Activated B cell treated with CpG ODN at 0.5 μM for 24 hours (primary cell): ENCODE measurements around the gene RYR1. TPM values are rescaled to one million over a fixed set of nuclear protein-coding genes. Genes with fewer than 3 reads are reported as not detected.
"Not testable (repeated sequence)": the region's sequence is repeated elsewhere in the genome, so short reads cannot be mapped to it uniquely, and the experiment has no call there.

Experiments
- ATAC-seq: fragments of 200-7000 bp; cut with Tn5 transposase; one replicate; pipeline ENCODE4 v1.10.0; 2021; ENCODE audit warnings: low read depth, mild to moderate bottlenecking, moderate library complexity
- CTCF ChIA-PET: fragments of 350-600 bp; sonication (Branson Sonifier 250); formaldehyde crosslinking; loops from one replicate; lab custom pipeline; 2021; ENCODE audit warnings: antibody characterized with exemption; lab: Charles Lee
- POLR2A ChIA-PET: fragments of 350-600 bp; sonication (Branson Sonifier 250); formaldehyde crosslinking; loops from one replicate; lab custom pipeline; 2021; ENCODE audit warnings: antibody characterized with exemption; lab: Charles Lee
- DNase-seq: peaks from one replicate; pipeline ENCODE4 v3.0.0; 2022
- H3K27ac Mint-ChIP-seq: one replicate; pipeline ENCODE4 v1.8.0; 2020; ENCODE audit warnings: mixed read lengths
- H3K27me3 Mint-ChIP-seq: one replicate; pipeline ENCODE4 v1.8.0; 2021; ENCODE audit warnings: mixed read lengths
- H3K36me3 Mint-ChIP-seq: one replicate; pipeline ENCODE4 v1.8.0; 2021; ENCODE audit warnings: low read depth, mixed read lengths
- H3K4me1 Mint-ChIP-seq: one replicate; pipeline ENCODE4 v1.8.0; 2021; ENCODE audit warnings: mixed read lengths
- H3K4me3 Mint-ChIP-seq: one replicate; pipeline ENCODE4 v1.8.0; 2020; ENCODE audit warnings: mild to moderate bottlenecking, mixed read lengths
- H3K9me3 Mint-ChIP-seq: one replicate; pipeline ENCODE4 v1.8.0; 2020; ENCODE audit warnings: mixed read lengths
- CTCF ChIP-seq: fragments of 200-600 bp; IDR thresholded peaks from one replicate; pipeline ENCODE4 v1.8.0; 2022; ENCODE audit warnings: antibody characterized with exemption, mild to moderate bottlenecking
- intact Hi-C: fragments of 100-400 bp; cut with micrococcal nuclease; formaldehyde crosslinking; loops from one replicate; pipeline ENCODE4 v1.15.1; 2024
- total RNA-seq: library from RNA; stranded (reverse); gene quantifications from 2 replicates; pipeline ENCODE4 v1.2.3, GENCODE V29; 2022

RYR1 gene
- total RNA-seq, 1 donor from 2014 or later: 4.1 TPM

GRCh38 chr19:38404858-38405257 lies 28.6 kb upstream of the RYR1 start:
- Mint-ChIP-seq H3K4me3 (peak overlapping the region; percentile 91), H3K4me1 (peaks cover 22% of the 10 kb centered on the region), H3K27me3 (no peaks in the 10 kb centered on the region), H3K9me3 (no peaks in the 10 kb centered on the region), H3K27ac (no peak overlapping the region), H3K36me3 (peaks cover 27% of the 10 kb centered on the region)
- POLR2A ChIA-PET: interaction anchor here (1.0 to 3.2 kb wide), 2 partner anchors 22 to 26 kb away, joined by 3 to 31 read pairs; partner anchors contain the start of gene RASGRP4
- CTCF ChIA-PET: interaction anchor here (2.3 to 4.5 kb wide), 4 partner anchors 21 to 483 kb away, joined by 14 to 80 read pairs (median 26); partner anchors contain the start of genes PSMD8 and RASGRP4
- no peak for DNase-seq
- intact Hi-C loops: loop anchor here (5.0 kb wide), 1 partner anchor 508 kb away; no protein-coding TSS in a partner anchor
- ATAC-seq: no peak
- no peak for TF ChIP-seq CTCF

- Mint-ChIP-seq H3K4me3 (peak overlapping the region; percentile 41), H3K9me3 (no peaks in the 10 kb centered on the region), H3K27me3 (no peaks in the 10 kb centered on the region), H3K4me1 (peaks cover 22% of the 10 kb centered on the region), H3K27ac (no peak overlapping the region), H3K36me3 (peaks cover 27% of the 10 kb centered on the region)
- no peak for ATAC-seq
- CTCF ChIA-PET: interaction anchor here (3.3 to 4.5 kb wide), 2 partner anchors 20 to 230 kb away, joined by 29 to 80 read pairs; partner anchors contain the start of gene RASGRP4
- TF ChIP-seq CTCF: no peak
- POLR2A ChIA-PET: interaction anchor here (0.6 to 3.2 kb wide), 4 partner anchors 22 to 1029 kb away, joined by 3 to 31 read pairs (median 3); partner anchors contain the start of gene RASGRP4
- DNase-seq: no peak
- intact Hi-C loops: no loop called here
Measured at GRCh38 chr19:38405276-38405675, 28.2 kb upstream of the RYR1 start.

GRCh38 chr19:38409631-38410133 lies 23.8 kb upstream of the RYR1 start:
- DNase-seq: no peak
- ChIA-PET POLR2A (interaction anchor here (2.4 kb wide), 1 partner anchor 15 kb away, joined by 6 read pairs; no protein-coding TSS in a partner anchor), CTCF (no interaction called here)
- intact Hi-C loops: no loop called here
- Mint-ChIP-seq H3K9me3 (no peaks in the 10 kb centered on the region), H3K36me3 (peaks cover 27% of the 10 kb centered on the region), H3K4me1 (peaks cover 4% of the 10 kb centered on the region), H3K27me3 (no peaks in the 10 kb centered on the region), H3K27ac (no peak overlapping the region), H3K4me3 (no peak overlapping the region)
- ATAC-seq: no peak
- no peak for TF ChIP-seq CTCF

- intact Hi-C loops, H3K4me1 Mint-ChIP-seq, H3K27ac Mint-ChIP-seq, H3K27me3 Mint-ChIP-seq, H3K9me3 Mint-ChIP-seq, DNase-seq, H3K4me3 Mint-ChIP-seq, CTCF ChIA-PET, ATAC-seq: not testable (repeated sequence)
- H3K36me3 Mint-ChIP-seq: peaks cover 22% of the 10 kb centered on the region
- POLR2A ChIA-PET: interaction anchor here (2.4 kb wide), 1 partner anchor 15 kb away, joined by 6 read pairs; no protein-coding TSS in a partner anchor
Measured at GRCh38 chr19:38410407-38410806, 23.1 kb upstream of the RYR1 start.

- Mint-ChIP-seq H3K36me3 (peaks cover 21% of the 10 kb centered on the region), H3K27me3 (no peaks in the 10 kb centered on the region), H3K27ac (no peak overlapping the region), H3K4me3 (no peak overlapping the region), H3K9me3 (no peaks in the 10 kb centered on the region), H3K4me1 (no peaks in the 10 kb centered on the region)
- no peak for TF ChIP-seq CTCF
- ATAC-seq (no peak), DNase-seq (no peak)
- intact Hi-C loops: no loop called here
- CTCF ChIA-PET: no interaction called here
- POLR2A ChIA-PET: interaction anchor here (0.7 kb wide), 1 partner anchor 8 kb away, joined by 3 read pairs; the partner anchor contains the start of gene FAM98C
Measured at GRCh38 chr19:38411041-38411712, 22.3 kb upstream of the RYR1 start.

- CTCF ChIA-PET, H3K27me3 Mint-ChIP-seq, DNase-seq, H3K4me3 Mint-ChIP-seq, H3K27ac Mint-ChIP-seq, H3K4me1 Mint-ChIP-seq, intact Hi-C loops, ATAC-seq, H3K9me3 Mint-ChIP-seq: not testable (repeated sequence)
- peaks cover 17% of the 10 kb centered on the region for H3K36me3 Mint-ChIP-seq
- POLR2A ChIA-PET: interaction anchor here (0.6 to 0.7 kb wide), 2 partner anchors 9 to 197 kb away, joined by 3 read pairs; partner anchors contain the start of gene FAM98C
Measured at GRCh38 chr19:38411898-38412297, 21.6 kb upstream of the RYR1 start.
